ENCODE data around the gene PDGFC. TPM values are rescaled to one million over a fixed set of nuclear protein-coding genes. Genes with fewer than 3 reads are reported as not detected.

Gene PDGFC
- total RNA-seq, 1 donor from 2014 or later = 38.0 TPM

- no peak for DNase-seq (ENCODE audit: low spot score)
These were observed 221.9 kb downstream of the PDGFC start for GRCh38 chr4:156749426-156750403.

GRCh38 chr4:156746111-156746510 is 225.5 kb downstream of the PDGFC start:
- peak; percentile 62 for DNase-seq (ENCODE audit: low spot score)

- no peak for DNase-seq (ENCODE audit: low spot score)
These were observed 232.8 kb downstream of the PDGFC start for GRCh38 chr4:156738766-156739165.

GRCh38 chr4:156734965-156735895 is 236.4 kb downstream of the PDGFC start:
- DNase-seq (ENCODE audit: low spot score) = peak; percentile 16

GRCh38 chr4:156733582-156733981 is 238.0 kb downstream of the PDGFC start:
- no peak for DNase-seq (ENCODE audit: low spot score)

- no peak for DNase-seq (ENCODE audit: low spot score)
These were observed 239.0 kb downstream of the PDGFC start for GRCh38 chr4:156732634-156733033.

GRCh38 chr4:156729416-156729815 is 242.2 kb downstream of the PDGFC start:
- DNase-seq (ENCODE audit: low spot score) = no peak

GRCh38 chr4:156725257-156725656 is 246.3 kb downstream of the PDGFC start:
- DNase-seq (ENCODE audit: low spot score) = no peak

GRCh38 chr4:156723951-156724668 is 247.5 kb downstream of the PDGFC start:
- DNase-seq (ENCODE audit: low spot score) = no peak

GRCh38 chr4:156718226-156718625 is 253.4 kb downstream of the PDGFC start:
- DNase-seq (ENCODE audit: low spot score) = no peak

GRCh38 chr4:156711193-156711590 is 260.4 kb downstream of the PDGFC start:
- no peak for DNase-seq (ENCODE audit: low spot score)

Other genes with a start within 250 kb of the PDGFC start
- gene GLRB, start 104.4 kb upstream of the PDGFC start, total RNA-seq (ENCODE audit: insufficient read depth, low replicate concordance) = 9.1 TPM
- gene GRIA2, start 248.9 kb upstream of the PDGFC start, total RNA-seq (ENCODE audit: insufficient read depth, low replicate concordance) = 4.1 TPM